Sigmoid colon (tissue), 4 donors: ENCODE results near the gene NRBP1.

Experiments
- EP300 ChIP-seq, 4 donors: sonication (generic); formaldehyde crosslinking; IDR thresholded peaks; one replicate each; pipeline ENCODE4 v1.6.1; 2017; ENCODE audit warnings: antibody characterized with exemption in 4 of 4
- POLR2A ChIP-seq, 2 donors: fragments of 450-650 bp; IDR thresholded peaks; one replicate each; pipeline ENCODE4 v1.6.1; 2016; ENCODE audit warnings: antibody characterized with exemption in 2 of 2, mild to moderate bottlenecking in 2 of 2, moderate library complexity in 2 of 2
- POLR2AphosphoS5 ChIP-seq, 4 donors: sonication (generic); formaldehyde crosslinking; IDR thresholded peaks; one replicate each; pipeline ENCODE4 v1.6.1; 2017; ENCODE audit warnings: antibody characterized with exemption in 4 of 4
- TF ChIP-seq, protein P1 (sequence below), 4 experiments: fragments of 450-650 bp in 3 of 4; fragments of 200-600 bp in 1 of 4; IDR thresholded peaks; one replicate each; pipeline ENCODE4 v1.5.1; 2016 to 2019; ENCODE audit warnings: antibody characterized with exemption in 4 of 4, mild to moderate bottlenecking in 3 of 4, moderate library complexity in 2 of 4

DNA sequence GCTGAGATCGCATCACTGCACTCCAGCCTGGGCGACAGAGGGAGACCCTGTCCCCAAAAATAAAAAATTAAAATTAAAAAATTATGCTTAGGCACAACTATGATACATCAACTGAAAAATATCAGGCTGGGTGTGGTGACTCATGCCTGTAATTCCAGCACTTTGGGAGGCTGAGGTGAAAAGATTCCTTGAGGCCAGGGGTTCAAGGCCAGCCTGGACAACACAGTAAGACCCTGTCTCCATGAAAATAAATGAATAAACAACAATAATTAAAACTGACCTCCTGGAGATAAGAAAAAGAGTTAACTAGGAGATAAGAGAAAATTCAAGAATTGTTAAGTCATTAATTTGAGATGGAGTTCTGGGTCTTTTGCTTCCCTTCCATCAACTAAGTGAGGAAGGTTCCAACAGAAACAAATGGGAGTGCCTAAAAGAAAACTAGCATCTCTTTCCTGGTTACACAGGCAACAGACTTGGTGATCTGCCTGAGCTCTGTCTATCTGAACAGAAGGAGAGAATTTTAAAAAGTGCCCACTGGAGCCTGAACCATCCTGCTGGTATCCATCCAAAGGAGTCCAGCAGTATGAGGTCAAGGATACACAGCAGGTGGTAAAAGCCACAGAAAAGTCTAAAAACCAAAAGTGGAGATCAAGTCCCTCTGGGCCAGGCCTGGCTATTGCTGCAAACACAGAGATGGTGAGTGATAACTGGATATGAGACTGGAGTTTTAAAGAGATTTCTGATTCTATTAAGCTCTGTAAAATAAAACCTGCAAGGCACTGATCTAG lies 27.9 kb upstream of the NRBP1 start:
- TF ChIP-seq, protein P1, sequence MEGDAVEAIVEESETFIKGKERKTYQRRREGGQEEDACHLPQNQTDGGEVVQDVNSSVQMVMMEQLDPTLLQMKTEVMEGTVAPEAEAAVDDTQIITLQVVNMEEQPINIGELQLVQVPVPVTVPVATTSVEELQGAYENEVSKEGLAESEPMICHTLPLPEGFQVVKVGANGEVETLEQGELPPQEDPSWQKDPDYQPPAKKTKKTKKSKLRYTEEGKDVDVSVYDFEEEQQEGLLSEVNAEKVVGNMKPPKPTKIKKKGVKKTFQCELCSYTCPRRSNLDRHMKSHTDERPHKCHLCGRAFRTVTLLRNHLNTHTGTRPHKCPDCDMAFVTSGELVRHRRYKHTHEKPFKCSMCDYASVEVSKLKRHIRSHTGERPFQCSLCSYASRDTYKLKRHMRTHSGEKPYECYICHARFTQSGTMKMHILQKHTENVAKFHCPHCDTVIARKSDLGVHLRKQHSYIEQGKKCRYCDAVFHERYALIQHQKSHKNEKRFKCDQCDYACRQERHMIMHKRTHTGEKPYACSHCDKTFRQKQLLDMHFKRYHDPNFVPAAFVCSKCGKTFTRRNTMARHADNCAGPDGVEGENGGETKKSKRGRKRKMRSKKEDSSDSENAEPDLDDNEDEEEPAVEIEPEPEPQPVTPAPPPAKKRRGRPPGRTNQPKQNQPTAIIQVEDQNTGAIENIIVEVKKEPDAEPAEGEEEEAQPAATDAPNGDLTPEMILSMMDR (IDR thresholded peaks at IDR 0.05), result no peak
- no peak for TF ChIP-seq POLR2A (IDR thresholded peaks at IDR 0.05)
- TF ChIP-seq POLR2AphosphoS5 (IDR thresholded peaks at IDR 0.05), result no peak
- no peak for TF ChIP-seq EP300 (IDR thresholded peaks at IDR 0.05)
